ENCODE data around the gene UPK1A.

The UPK1A gene

GRCh38 chr19:35669566-35669965 lies 3.2 kb downstream of the UPK1A start:
- Histone ChIP-seq H3K9ac (no peak overlapping the region), H3K27me3 (ENCODE audit: control insufficient read depth, insufficient read depth, low read length) (no peaks in the 10 kb centered on the region), H3K4me1 (no peaks in the 10 kb centered on the region), H3K4me3 (ENCODE audit: low read depth, low read length) (no peak overlapping the region), H3K79me2 (no peaks in the 10 kb centered on the region), H3K27ac (no peak overlapping the region), H2AFZ (no peak overlapping the region), H3K9me3 (ENCODE audit: control insufficient read depth, low read length) (no peaks in the 10 kb centered on the region), H3K4me2 (ENCODE audit: low read length) (no peak overlapping the region), H3K36me3 (ENCODE audit: control insufficient read depth, insufficient read depth, low read length) (no peaks in the 10 kb centered on the region)
- TF ChIP-seq CTCF (IDR thresholded peaks at IDR 0.05), result no peak

GRCh38 chr19:35669974-35670373 lies 3.7 kb downstream of the UPK1A start:
- no peak overlapping the region for H3K4me3 ChIP-seq (ENCODE audit: low read depth, low read length)
- no peak overlapping the region for H3K9ac ChIP-seq
- no peaks in the 10 kb centered on the region for H3K9me3 ChIP-seq (ENCODE audit: control insufficient read depth, low read length)
- no peak overlapping the region for H3K4me2 ChIP-seq (ENCODE audit: low read length)
- H3K79me2 ChIP-seq, result no peaks in the 10 kb centered on the region
- no peaks in the 10 kb centered on the region for H3K27me3 ChIP-seq (ENCODE audit: control insufficient read depth, insufficient read depth, low read length)
- H3K4me1 ChIP-seq, result no peaks in the 10 kb centered on the region
- no peak for TF ChIP-seq CTCF (IDR thresholded peaks at IDR 0.05)
- H3K36me3 ChIP-seq (ENCODE audit: control insufficient read depth, insufficient read depth, low read length), result no peaks in the 10 kb centered on the region
- H3K27ac ChIP-seq, result no peak overlapping the region
- H2AFZ ChIP-seq, result no peak overlapping the region

GRCh38 chr19:35670686-35671085 lies 4.4 kb downstream of the UPK1A start:
- no peak overlapping the region for H2AFZ ChIP-seq
- no peaks in the 10 kb centered on the region for H3K9me3 ChIP-seq (ENCODE audit: control insufficient read depth, low read length)
- H3K9ac ChIP-seq, result no peak overlapping the region
- H3K27me3 ChIP-seq (ENCODE audit: control insufficient read depth, insufficient read depth, low read length), result no peaks in the 10 kb centered on the region
- H3K4me3 ChIP-seq (ENCODE audit: low read depth, low read length), result no peak overlapping the region
- H3K27ac ChIP-seq, result no peak overlapping the region
- no peaks in the 10 kb centered on the region for H3K79me2 ChIP-seq
- TF ChIP-seq CTCF (IDR thresholded peaks at IDR 0.05), result no peak
- no peaks in the 10 kb centered on the region for H3K36me3 ChIP-seq (ENCODE audit: control insufficient read depth, insufficient read depth, low read length)
- no peak overlapping the region for H3K4me2 ChIP-seq (ENCODE audit: low read length)
- H3K4me1 ChIP-seq, result no peaks in the 10 kb centered on the region

- no peak overlapping the region for H3K4me3 ChIP-seq (ENCODE audit: low read depth, low read length)
- H3K27ac ChIP-seq, result no peak overlapping the region
- H3K4me1 ChIP-seq, result no peaks in the 10 kb centered on the region
- TF ChIP-seq CTCF (IDR thresholded peaks at IDR 0.05), result no peak
- H2AFZ ChIP-seq, result no peak overlapping the region
- H3K9me3 ChIP-seq (ENCODE audit: control insufficient read depth, low read length), result no peaks in the 10 kb centered on the region
- H3K27me3 ChIP-seq (ENCODE audit: control insufficient read depth, insufficient read depth, low read length), result no peaks in the 10 kb centered on the region
- no peak overlapping the region for H3K9ac ChIP-seq
- H3K4me2 ChIP-seq (ENCODE audit: low read length), result no peak overlapping the region
- H3K79me2 ChIP-seq, result no peaks in the 10 kb centered on the region
- no peaks in the 10 kb centered on the region for H3K36me3 ChIP-seq (ENCODE audit: control insufficient read depth, insufficient read depth, low read length)
These were observed 5.5 kb downstream of the UPK1A start for GRCh38 chr19:35671818-35672217.

- H3K4me1 ChIP-seq, result no peaks in the 10 kb centered on the region
- no peak overlapping the region for H3K4me3 ChIP-seq (ENCODE audit: low read depth, low read length)
- H3K27ac ChIP-seq, result no peak overlapping the region
- H3K4me2 ChIP-seq (ENCODE audit: low read length), result peak overlapping the region; percentile 18
- no peaks in the 10 kb centered on the region for H3K27me3 ChIP-seq (ENCODE audit: control insufficient read depth, insufficient read depth, low read length)
- TF ChIP-seq CTCF (IDR thresholded peaks at IDR 0.05), result no peak
- no peak overlapping the region for H3K9ac ChIP-seq
- H3K9me3 ChIP-seq (ENCODE audit: control insufficient read depth, low read length), result no peaks in the 10 kb centered on the region
- H3K79me2 ChIP-seq, result no peaks in the 10 kb centered on the region
- no peaks in the 10 kb centered on the region for H3K36me3 ChIP-seq (ENCODE audit: control insufficient read depth, insufficient read depth, low read length)
- H2AFZ ChIP-seq, result peak overlapping the region; percentile 75
These were observed 6.9 kb downstream of the UPK1A start for GRCh38 chr19:35673121-35673804.

All from parathyroid adenoma (tissue), 2 donors.